A673 (cell line): ENCODE results near the gene NOVA1. TPM values are rescaled to one million over a fixed set of nuclear protein-coding genes. Genes with fewer than 3 reads are reported as not detected.

ENCODE experiments used
- BruUV-seq: library from RNA; stranded (reverse); fragments of 400-500 nt; replicated peaks from 2 replicates; lab custom pipeline; 2021; lab: Mats Ljungman, UMichigan
- CTCF ChIA-PET: fragments of 300-600 bp; sonication (Branson Sonifier 250); formaldehyde crosslinking; loops from one replicate; lab custom pipeline; 2022; ENCODE audit warnings: antibody characterized with exemption; lab: Charles Lee
- POLR2A ChIA-PET: fragments of 300-600 bp; sonication (Branson Sonifier 250); formaldehyde crosslinking; loops from one replicate; lab custom pipeline; 2022; ENCODE audit warnings: antibody characterized with exemption; ENCODE audit not compliant: low non-redundant PET; lab: Charles Lee
- DNase-seq: peaks from one replicate; pipeline ENCODE4 v3.0.0-alpha.2; 2015; ENCODE audit warnings: low spot score
- H3K27ac ChIP-seq: fragments of 200-600 bp; sonication (generic); 2 replicates; pipeline ENCODE4 v1.5.1; 2016; ENCODE audit warnings: mixed run types, low read depth, mild to moderate bottlenecking, mixed read lengths, antibody characterized with exemption, low read length; ENCODE audit not compliant: poor library complexity, severe bottlenecking
- H3K27me3 ChIP-seq: fragments of 200-600 bp; sonication (generic); replicated peaks from 2 replicates; pipeline ENCODE4 v1.6.1; 2017; ENCODE audit warnings: mixed run types, low read depth, mild to moderate bottlenecking, mixed read lengths, antibody characterized with exemption, low read length; ENCODE audit not compliant: insufficient read depth, poor library complexity
- H3K36me3 ChIP-seq: fragments of 200-600 bp; sonication (generic); 2 replicates; pipeline ENCODE4 v1.6.1; 2016; ENCODE audit warnings: mixed run types, mild to moderate bottlenecking, mixed read lengths, antibody characterized with exemption, low read length; ENCODE audit not compliant: insufficient read depth, poor library complexity, severe bottlenecking
- H3K4me1 ChIP-seq: fragments of 200-600 bp; sonication (generic); 2 replicates; pipeline ENCODE4 v1.6.1; 2017; ENCODE audit warnings: mixed run types, mild to moderate bottlenecking, mixed read lengths, antibody characterized with exemption, low read length; ENCODE audit not compliant: insufficient read depth, poor library complexity, severe bottlenecking
- H3K4me3 ChIP-seq: fragments of 200-600 bp; sonication (generic); 2 replicates; pipeline ENCODE4 v1.5.1; 2016; ENCODE audit warnings: low read depth, mixed run types, mild to moderate bottlenecking, mixed read lengths, low read length; ENCODE audit not compliant: poor library complexity, severe bottlenecking
- H3K9me3 ChIP-seq: fragments of 200-600 bp; sonication (generic); 2 replicates; pipeline ENCODE4 v1.6.1; 2016; ENCODE audit warnings: mixed run types, low read depth, mild to moderate bottlenecking, mixed read lengths, antibody characterized with exemption, low read length; ENCODE audit not compliant: poor library complexity, severe bottlenecking
- EZH2 ChIP-seq: fragments of 200-600 bp; sonication (generic); IDR thresholded peaks from 2 replicates; pipeline ENCODE4 v1.6.1; 2017; ENCODE audit warnings: borderline replicate concordance, low read depth, mild to moderate bottlenecking, mixed read lengths, antibody characterized with exemption, low read length; ENCODE audit not compliant: poor library complexity, severe bottlenecking
- intact Hi-C: fragments of 100-400 bp; cut with micrococcal nuclease; formaldehyde crosslinking; loops from one replicate; pipeline ENCODE4 v1.10.0; 2022; ENCODE audit not compliant: unreplicated experiment
- total RNA-seq: library from RNA; stranded (reverse); gene quantifications from 2 replicates; pipeline ENCODE4 v1.2.3, GENCODE V29; 2021
- TF ChIP-seq, protein P1 (sequence below): fragments of 300-800, 200-600 bp; sonication (generic); conservative IDR thresholded peaks from 2 replicates; pipeline ENCODE4 v1.5.1; 2017; ENCODE audit warnings: low read depth, mild to moderate bottlenecking, antibody characterized with exemption, low read length, moderate library complexity, mixed read lengths

NOVA1 gene
- total RNA-seq, 1 experiment from 2014 or later = 13.4 TPM

DNA sequence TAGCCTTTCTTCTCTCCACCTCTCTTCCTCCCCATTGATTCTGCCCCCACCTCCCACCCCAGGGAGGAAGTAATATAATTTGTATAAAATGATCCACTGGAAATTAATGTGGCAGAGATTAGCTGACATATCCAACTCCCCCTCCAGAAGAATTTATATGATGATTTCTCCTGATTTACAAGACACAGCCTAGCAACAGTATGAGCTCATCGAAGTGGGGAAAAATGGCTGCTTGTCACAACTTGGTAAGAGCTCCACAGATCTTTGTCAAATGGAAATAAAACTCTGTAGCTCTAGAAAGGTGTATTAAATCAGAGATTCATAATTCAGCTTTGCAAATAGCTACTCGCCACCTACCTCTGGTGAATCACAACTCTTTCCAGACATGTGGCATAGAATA is 195.7 kb downstream of the NOVA1 start:
- Histone ChIP-seq H3K4me1 (no peaks in the 10 kb centered on the region), H3K36me3 (no peaks in the 10 kb centered on the region), H3K27me3 (peaks cover 4% of the 10 kb centered on the region), H3K27ac (no peak overlapping the region), H3K9me3 (no peaks in the 10 kb centered on the region), H3K4me3 (no peak overlapping the region)
- BruUV-seq = no TSS peak
- TF ChIP-seq EZH2 = no peak
- TF ChIP-seq, protein P1, sequence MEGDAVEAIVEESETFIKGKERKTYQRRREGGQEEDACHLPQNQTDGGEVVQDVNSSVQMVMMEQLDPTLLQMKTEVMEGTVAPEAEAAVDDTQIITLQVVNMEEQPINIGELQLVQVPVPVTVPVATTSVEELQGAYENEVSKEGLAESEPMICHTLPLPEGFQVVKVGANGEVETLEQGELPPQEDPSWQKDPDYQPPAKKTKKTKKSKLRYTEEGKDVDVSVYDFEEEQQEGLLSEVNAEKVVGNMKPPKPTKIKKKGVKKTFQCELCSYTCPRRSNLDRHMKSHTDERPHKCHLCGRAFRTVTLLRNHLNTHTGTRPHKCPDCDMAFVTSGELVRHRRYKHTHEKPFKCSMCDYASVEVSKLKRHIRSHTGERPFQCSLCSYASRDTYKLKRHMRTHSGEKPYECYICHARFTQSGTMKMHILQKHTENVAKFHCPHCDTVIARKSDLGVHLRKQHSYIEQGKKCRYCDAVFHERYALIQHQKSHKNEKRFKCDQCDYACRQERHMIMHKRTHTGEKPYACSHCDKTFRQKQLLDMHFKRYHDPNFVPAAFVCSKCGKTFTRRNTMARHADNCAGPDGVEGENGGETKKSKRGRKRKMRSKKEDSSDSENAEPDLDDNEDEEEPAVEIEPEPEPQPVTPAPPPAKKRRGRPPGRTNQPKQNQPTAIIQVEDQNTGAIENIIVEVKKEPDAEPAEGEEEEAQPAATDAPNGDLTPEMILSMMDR = no peak
- DNase-seq = no peak
- intact Hi-C loops = loop anchor here (5.0 kb wide), 1 partner anchor 330 kb away; no protein-coding TSS in a partner anchor
- ChIA-PET POLR2A (interaction anchor here (0.6 kb wide), 1 partner anchor 8 kb away, joined by 3 read pairs; no protein-coding TSS in a partner anchor), CTCF (no interaction called here)

DNA sequence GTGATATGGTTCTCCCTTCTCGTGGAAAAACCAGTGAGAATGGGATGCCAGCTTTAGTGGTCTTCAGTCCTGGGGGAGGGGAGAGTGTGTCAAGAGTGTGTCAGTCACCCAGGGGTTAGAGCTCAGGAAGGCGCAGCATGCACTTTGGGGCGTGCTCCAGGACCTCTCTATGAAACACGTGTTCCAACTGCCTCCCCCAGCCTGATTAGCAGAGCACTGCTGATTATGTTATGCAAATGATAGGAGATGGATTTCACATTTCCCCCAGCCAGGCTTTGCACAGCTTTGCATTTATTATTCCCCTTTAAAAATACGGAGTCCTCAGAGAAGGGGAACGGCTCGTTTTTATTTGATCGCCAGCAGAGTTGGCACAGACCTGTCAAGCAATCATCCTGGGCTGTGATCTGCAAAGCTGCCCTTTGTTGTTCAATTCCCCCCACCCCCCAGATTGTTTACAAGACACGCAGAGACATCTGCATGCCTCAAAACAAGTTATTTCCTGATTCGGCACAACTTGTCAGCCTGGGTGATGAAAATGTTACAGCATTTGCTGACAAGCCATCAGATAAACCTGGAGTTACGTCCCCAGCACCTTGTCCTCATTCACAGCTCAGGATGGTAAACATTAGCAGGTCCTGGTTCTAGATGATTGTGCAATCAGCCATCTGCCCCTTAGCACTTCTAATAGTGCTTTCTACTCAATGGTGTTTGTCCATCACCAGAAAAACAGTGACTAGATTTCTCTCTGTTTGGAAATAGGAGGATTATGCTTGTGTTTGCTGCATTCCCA is 196.5 kb downstream of the NOVA1 start:
- ChIA-PET CTCF (no interaction called here), POLR2A (no interaction called here)
- no peaks in the 10 kb centered on the region for H3K9me3 ChIP-seq
- no peak for DNase-seq
- no peak overlapping the region for H3K4me3 ChIP-seq
- H3K27me3 ChIP-seq = peaks cover 4% of the 10 kb centered on the region
- TF ChIP-seq, protein P1 = no peak
- no peak for TF ChIP-seq EZH2
- H3K4me1 ChIP-seq = no peaks in the 10 kb centered on the region
- H3K36me3 ChIP-seq = no peaks in the 10 kb centered on the region
- intact Hi-C loops = loop anchor here (5.0 kb wide), 1 partner anchor 331 kb away; no protein-coding TSS in a partner anchor
- H3K27ac ChIP-seq = no peak overlapping the region
- BruUV-seq = no TSS peak

DNA sequence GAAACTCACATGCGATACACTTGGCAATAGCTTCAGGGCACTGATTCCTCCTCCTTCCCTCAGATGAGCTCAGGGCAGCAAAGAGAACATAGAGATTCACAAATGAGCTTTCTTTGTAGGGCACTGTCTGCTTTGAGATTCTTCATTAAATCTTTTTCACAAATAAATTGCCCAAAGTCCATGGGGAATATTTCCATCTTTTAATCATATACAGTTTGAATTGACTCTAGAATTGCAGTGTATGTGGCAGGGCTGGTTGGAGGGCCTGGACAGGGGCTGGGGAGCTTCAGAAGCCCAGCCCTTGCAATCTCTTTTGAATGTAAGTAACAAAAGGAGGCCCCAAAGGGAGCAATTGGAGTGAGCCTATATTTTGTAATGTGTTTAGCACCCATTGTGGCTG is 197.5 kb downstream of the NOVA1 start:
- H3K9me3 ChIP-seq = no peaks in the 10 kb centered on the region

More for the DNA sequence above, 197.5 kb downstream of the NOVA1 start:
- Histone ChIP-seq H3K4me1 (no peaks in the 10 kb centered on the region), H3K27ac (no peak overlapping the region), H3K4me3 (no peak overlapping the region), H3K27me3 (peaks cover 11% of the 10 kb centered on the region), H3K36me3 (no peaks in the 10 kb centered on the region)
- ChIA-PET CTCF (no interaction called here), POLR2A (no interaction called here)
- intact Hi-C loops = loop anchor here (5.0 kb wide), 1 partner anchor 332 kb away; no protein-coding TSS in a partner anchor
- BruUV-seq = no TSS peak
- TF ChIP-seq, protein P1 = no peak
- TF ChIP-seq EZH2 = no peak
- DNase-seq = no peak
